HG03521 (cell line): ENCODE results near the gene TMEM132D.

Experiments used
- ATAC-seq: cut with Tn5 transposase; IDR thresholded peaks from one replicate; pipeline ENCODE4 v1.9.1; 2021; ENCODE audit warnings: mild to moderate bottlenecking, moderate library complexity; ENCODE audit not compliant: unreplicated experiment

Gene TMEM132D

DNA sequence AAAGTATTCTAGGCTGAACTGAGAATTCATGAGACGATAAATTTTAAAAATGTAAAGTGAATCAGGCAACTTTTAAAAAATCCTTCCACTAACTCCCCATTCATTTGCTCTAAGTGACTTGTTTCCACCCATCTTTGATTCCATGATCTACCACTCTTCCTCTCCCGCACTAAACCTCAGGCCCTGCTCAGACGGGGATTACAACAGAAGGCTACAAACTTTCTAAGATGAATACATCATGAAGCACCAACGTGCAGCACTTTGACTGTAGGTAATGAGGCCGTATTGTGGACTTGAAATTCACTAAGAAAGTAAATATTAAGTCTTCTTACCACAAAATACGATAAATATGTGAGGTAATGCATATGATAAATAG, 30.0 kb downstream of the TMEM132D start:
- no peak for ATAC-seq

DNA sequence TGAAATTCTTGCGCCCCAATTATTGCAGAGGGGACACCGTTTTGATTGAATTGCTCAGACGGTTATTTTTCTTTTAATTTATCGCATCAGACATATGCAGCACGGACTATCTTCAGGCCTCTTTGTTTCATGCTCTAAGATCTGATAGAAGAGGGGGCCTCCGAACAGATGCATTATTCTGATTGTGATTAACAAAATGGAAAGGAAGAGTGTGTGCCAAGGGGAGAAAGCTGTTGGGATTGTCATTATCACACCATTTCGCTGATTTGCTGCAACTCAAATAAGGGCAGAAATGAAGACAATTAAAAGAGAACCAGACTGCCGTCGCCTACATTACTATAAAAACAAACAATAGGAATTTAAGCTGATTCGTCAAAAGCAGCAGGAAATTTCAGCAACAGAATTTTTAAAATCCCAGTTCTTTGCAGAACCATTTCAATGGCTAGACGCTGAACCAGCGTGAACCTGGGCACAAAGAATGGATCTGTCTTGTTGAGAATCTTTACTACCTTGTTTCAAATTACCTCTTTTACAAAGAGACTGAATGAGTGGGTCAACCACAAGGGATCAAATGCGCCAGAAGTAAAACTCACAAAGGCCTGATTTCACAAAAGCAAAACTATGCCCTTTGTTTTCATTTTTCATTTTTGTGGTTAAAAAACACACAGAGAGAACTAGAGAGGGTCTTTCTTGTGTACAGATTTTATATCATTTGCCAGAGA, 30.6 kb downstream of the TMEM132D start:
- no peak for ATAC-seq

GRCh38 chr12:129871991-129872972, 31.5 kb downstream of the TMEM132D start:
- ATAC-seq: no peak

DNA sequence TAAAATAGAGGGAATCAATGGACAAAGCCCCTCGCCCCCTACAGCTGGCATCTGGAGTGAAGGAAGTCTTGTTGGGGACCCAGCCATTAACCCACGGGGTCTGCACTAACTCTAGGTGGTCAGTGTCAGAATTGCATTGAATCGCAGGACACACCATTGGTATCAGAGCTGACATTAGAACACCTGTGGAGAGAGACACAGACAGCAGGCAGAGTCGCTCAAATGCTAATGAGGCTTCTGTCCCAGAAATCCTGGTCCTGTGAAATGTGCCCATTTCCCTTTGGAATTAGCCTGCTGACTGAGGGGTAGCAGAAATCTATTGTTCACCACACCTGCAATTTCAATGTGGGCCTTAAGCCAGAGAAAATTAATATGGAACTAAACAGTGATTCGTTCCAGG, 33.0 kb downstream of the TMEM132D start:
- ATAC-seq: no peak

DNA sequence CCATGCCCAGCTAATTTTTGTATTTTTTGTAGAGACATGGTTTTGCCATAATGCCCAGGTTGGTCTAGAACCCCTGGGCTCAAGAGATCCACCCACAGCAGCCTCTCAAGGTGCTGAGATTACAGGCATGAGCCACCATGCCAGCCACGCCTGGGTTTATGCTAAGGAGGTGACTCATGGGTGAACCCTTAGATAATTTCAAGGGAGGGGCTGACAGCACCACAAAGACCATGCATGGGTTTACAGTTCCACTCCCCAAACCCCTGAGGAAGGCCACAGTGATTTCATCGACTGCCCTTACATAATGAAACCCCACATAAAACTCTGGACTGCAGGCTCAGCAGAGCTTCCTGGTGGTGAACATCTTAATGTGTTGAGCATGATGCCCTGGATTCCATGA, 33.7 kb downstream of the TMEM132D start:
- no peak for ATAC-seq

GRCh38 chr12:129868575-129868974, 35.2 kb downstream of the TMEM132D start:
- no peak for ATAC-seq

DNA sequence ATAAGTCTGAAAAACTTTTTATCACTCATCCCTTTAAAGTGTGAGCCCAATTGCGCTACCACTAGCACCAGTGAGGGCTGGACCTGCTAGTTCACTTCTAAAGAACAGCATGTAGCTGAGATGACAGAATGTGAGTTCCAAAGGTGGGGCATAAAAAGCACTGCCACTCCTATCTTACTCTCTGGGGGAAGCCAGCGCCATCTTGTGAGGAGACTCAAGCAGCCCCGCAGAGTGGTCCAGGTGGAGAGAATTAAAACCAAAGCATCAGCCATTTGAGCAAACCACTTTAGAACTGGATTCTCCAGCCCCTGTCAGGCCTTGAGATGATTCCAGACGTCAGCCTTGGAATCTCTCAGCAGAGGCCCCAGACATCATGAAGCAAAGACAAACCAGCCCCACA, 39.9 kb downstream of the TMEM132D start:
- ATAC-seq: no peak

- no peak for ATAC-seq
These were observed 41.2 kb downstream of the TMEM132D start for GRCh38 chr12:129862561-129863175.

DNA sequence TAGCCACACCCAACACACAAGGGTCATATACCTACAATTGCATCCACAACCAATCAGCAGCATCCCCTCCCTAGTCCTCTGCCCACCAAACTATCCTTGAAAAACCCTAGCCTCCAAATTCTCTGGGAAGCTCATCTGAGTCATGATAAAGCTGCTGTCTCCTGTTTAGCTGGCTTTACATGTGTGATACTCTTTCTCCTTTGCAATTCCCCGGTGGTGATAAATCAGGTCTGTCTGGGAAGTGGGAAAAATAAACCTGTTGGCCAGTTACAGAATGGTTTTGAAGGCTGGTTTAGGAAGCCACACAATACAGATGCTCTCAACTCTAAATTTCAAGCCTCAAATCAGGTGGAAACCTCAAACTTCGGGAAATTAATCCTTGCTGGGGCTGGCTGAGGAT, 41.9 kb downstream of the TMEM132D start:
- ATAC-seq: no peak

DNA sequence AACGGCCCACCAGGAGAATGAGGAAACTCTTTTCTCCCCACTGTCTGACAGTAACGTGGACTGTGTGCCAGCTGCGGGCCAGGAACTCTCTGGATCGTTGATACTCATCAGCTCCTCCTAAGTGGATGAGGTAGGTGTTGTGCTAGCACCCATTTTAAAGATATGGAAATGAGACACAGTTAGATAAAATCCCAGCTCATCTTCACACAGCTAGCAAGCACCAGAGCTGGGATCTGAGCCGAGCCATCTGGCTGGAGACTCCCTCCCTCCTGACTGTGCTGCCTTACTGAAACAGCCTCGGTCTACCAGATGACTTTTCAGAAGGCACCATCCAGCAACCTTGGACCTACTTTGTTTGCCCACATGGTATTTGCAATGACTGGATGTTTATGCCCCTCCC, 49.2 kb downstream of the TMEM132D start:
- ATAC-seq: no peak

- ATAC-seq: no peak
These were observed 52.5 kb downstream of the TMEM132D start for GRCh38 chr12:129851296-129851695.

DNA sequence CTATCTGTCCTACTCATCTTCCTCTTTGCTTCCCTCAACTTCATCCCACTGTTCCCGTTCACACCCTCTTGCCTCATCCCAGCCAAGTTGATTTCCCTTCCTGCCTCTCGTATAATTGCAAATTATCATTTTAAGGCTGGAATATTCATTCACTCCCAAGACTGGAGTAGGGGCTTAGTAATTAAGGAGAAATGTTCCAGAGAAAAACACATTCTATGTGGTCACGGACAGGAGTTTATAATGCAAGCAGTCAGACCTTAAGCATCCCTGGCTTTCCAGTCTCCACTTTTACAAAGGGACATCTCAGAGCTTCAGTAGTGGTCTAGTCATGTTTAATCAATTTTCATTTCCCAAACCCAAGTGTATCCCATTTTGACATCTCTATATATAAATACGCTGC, 54.9 kb downstream of the TMEM132D start:
- ATAC-seq: no peak

DNA sequence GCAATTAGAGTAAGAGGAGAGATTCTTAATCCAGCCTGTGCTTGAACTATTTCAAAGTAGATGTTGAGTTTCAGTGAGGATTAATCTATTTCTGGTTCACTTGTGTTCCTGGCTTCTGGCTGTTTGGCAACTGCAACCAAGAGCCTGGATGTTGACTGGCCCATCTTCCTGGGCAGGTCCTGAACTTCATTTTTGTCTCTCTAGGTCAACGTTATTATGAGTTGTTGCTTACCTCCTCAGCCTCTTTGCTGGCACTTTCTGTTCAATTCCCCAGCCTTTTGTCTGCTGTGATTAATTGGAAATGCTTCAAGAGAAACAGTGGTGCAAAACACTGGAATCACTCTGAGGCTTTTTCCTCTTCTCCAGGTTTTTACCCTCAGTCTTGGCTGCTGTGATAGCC, 56.8 kb downstream of the TMEM132D start:
- no peak for ATAC-seq

- no peak for ATAC-seq
These were observed 59.1 kb downstream of the TMEM132D start for GRCh38 chr12:129844662-129845220.

DNA sequence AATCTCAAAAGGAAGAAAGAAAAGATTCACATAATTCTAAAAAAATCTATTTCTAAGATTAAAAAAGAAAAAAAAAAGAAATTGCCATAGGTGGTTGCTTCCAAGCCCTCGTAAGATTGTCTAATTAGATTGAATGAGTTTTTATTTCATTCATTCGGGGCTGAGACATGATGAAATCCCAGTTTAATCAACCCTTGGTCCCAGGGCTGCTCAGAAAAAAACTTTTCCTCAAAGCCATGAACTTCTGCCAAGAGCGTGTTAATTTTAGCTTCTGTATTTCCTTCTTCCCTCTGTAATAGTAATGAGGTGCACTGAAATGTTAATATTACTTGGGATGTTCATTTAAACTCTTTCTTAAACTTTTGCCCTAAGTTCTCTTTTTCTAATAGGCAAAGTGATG, 62.6 kb downstream of the TMEM132D start:
- ATAC-seq: no peak

DNA sequence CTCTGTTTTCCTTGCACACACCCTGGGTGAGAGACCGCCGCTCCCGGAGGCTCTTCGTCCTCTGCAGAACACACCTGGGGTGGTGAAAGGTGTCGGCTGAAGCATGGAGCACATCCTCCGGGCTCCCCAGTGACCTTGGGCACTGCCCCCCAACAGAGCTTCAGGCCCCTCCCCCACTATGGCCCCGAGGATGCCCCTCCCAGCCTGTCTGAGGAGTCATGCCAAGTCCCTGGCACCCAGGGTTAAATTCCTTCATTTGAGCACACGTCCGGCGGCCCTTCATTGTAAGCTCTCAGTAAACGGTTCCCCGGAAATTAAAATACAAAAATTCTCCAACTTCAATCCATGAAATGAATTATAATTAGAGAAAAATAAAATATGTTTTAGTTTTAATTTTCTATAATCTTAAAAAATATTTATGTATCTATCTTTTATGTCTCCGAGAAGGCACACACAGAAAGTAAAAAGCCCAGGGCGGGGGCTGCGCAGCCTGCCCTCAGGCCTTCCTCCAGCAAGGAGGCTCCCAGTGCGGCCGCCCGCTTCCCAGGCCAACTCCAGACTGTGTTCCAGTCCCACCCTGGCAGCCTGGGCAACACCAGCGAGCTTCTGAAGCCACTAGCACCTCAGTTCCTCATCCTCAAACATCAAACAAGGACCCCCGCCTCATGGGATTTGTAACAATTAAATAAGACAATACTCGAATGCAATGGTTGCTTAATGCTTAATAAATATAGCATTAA, 63.5 kb downstream of the TMEM132D start:
- no peak for ATAC-seq

DNA sequence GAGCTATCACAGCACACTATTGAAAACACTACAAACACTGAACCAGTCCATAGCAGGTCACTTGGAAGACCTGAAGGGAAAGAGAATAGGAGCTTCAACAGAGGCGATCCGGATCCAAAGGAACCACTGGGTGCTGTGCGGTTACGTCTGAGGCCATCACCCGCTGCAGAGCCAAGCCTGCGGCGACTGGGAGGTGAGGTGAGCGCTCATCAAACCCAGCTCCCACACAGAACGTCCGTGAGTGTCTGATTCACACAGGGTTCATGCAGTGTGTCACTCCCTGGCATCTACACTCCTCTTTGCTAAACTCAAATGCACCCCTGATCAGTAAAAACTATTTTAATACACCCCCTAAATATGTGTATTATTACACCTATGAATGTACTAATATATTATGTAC, 64.1 kb downstream of the TMEM132D start:
- ATAC-seq: no peak

DNA sequence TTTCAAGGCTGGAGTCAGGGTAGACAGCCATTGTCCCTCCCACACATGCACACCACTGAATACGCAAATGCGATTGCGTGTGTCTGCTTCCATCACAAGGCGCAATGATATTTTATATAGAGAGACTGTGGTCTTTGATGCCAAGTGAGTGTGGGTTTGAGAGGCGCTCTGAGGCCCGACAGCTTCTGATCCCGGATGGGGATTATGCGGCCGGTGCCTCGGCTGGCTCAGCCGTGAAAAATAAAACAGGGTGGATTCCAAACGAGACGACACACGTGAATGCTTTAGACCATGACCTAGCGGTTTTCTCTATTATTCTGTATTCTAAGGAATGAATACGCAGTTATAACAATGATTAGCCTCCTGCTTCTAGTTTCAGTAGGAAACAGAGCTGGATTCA, 72.5 kb downstream of the TMEM132D start:
- ATAC-seq: no peak

DNA sequence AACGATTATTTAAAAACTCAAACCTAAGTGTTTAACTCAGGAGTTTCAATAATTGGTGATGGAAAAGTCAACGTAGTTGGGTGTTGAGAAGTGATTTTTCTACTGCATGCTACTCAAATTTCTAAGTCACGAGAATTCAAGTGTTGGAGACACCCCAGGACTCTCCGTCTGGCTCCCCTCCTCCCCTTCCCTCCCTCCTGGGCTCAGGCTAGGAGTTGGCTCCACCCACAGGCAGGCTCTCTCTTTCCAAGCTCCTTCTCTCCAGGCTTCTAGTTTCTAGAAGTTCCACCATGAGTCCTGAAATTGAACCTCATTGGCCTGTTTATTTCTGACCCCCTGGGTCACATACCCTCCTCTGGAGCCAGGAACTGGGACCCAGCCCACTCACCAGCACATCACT, 73.0 kb downstream of the TMEM132D start:
- ATAC-seq: no peak

- ATAC-seq: no peak
These were observed 75.9 kb downstream of the TMEM132D start for GRCh38 chr12:129827866-129828384.
